Thoracic aorta (tissue), 2 donors: Measurements from ENCODE around the gene SPATA13. TPM values are rescaled to one million over a fixed set of nuclear protein-coding genes. Genes with fewer than 3 reads are reported as not detected.

Experiments used
- ATAC-seq: fragments of 150-250 bp; one replicate; pipeline ENCODE4 v1.8.0; 2017; ENCODE audit warnings: low read depth; ENCODE audit not compliant: insufficient number of reproducible peaks, low FRiP score
- DNase-seq: peaks from one replicate; pipeline ENCODE4 v3.0.0-alpha.2; 2020; ENCODE audit warnings: low spot score
- H3K27ac ChIP-seq, 2 donors: fragments of 200-600 bp; sonication (generic); 1 replicate in 1 of 2; 2 replicates in 1 of 2; pipeline ENCODE4 v1.5.1; 2016; ENCODE audit warnings: mild to moderate bottlenecking in 2 of 2, moderate library complexity in 2 of 2
- H3K27me3 ChIP-seq: fragments of 200-600 bp; sonication (generic); replicated peaks from 2 replicates; pipeline ENCODE4 v1.6.0; 2016; ENCODE audit warnings: mild to moderate bottlenecking; ENCODE audit not compliant: insufficient read depth
- H3K36me3 ChIP-seq: fragments of 200-600 bp; sonication (generic); one replicate; pipeline ENCODE4 v1.5.1; 2016
- H3K4me1 ChIP-seq, 2 donors: fragments of 200-600 bp; sonication (generic); 1 replicate in 1 of 2; 2 replicates in 1 of 2; pipeline versions ENCODE4 v1.5.1 to v1.6.0; 2016; ENCODE audit warnings: low read depth in 2 of 2, mild to moderate bottlenecking in 1 of 2; ENCODE audit not compliant: control insufficient read depth in 1 of 2
- H3K4me3 ChIP-seq: fragments of 200-600 bp; sonication (generic); 2 replicates; pipeline ENCODE4 v1.5.1; 2016; ENCODE audit warnings: mild to moderate bottlenecking
- H3K9me3 ChIP-seq: fragments of 200-600 bp; sonication (generic); 2 replicates; pipeline ENCODE4 v1.5.1; 2016
- total RNA-seq, 2 donors: library from RNA; depleted of rRNA; stranded (reverse); fragments of >200 nt; gene quantifications; one replicate each; pipeline versions ENCODE4 v1.1.0 to v1.2.3, GENCODE V29; 2016
- TF ChIP-seq, protein P1 (sequence below): fragments of 200-600 bp; sonication (generic); IDR thresholded peaks from one replicate; pipeline ENCODE4 v1.5.1; 2019; ENCODE audit warnings: antibody characterized with exemption

The SPATA13 gene
- total RNA-seq, 2 donors from 2014 or later: 14.5 to 33.4 TPM

DNA sequence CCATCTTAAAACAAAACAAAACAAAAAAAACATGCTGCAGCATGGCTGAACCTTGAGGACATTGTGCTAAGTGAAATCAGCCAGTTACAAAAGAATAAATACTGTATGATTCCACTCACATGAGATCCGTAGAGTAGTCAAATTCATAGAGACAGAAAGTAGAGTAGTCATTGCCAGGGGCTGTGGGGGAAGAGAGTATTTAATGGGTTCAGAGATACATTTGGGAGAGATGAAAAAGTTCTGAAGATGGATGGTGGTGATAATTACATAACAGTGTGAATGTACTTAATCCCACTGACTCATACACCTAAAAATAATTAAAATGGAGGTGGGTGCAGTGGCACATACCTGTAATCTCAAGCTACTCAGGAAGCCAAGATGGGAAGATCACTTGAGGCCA is 76.8 kb downstream of the SPATA13 start:
- Histone ChIP-seq H3K9me3 (no peaks in the 10 kb centered on the region), H3K4me1 (no peaks in the 10 kb centered on the region), H3K27me3 (no peaks in the 10 kb centered on the region), H3K4me3 (no peak overlapping the region), H3K36me3 (no peaks in the 10 kb centered on the region), H3K27ac (no peak overlapping the region)
- ATAC-seq: no peak
- TF ChIP-seq, protein P1, sequence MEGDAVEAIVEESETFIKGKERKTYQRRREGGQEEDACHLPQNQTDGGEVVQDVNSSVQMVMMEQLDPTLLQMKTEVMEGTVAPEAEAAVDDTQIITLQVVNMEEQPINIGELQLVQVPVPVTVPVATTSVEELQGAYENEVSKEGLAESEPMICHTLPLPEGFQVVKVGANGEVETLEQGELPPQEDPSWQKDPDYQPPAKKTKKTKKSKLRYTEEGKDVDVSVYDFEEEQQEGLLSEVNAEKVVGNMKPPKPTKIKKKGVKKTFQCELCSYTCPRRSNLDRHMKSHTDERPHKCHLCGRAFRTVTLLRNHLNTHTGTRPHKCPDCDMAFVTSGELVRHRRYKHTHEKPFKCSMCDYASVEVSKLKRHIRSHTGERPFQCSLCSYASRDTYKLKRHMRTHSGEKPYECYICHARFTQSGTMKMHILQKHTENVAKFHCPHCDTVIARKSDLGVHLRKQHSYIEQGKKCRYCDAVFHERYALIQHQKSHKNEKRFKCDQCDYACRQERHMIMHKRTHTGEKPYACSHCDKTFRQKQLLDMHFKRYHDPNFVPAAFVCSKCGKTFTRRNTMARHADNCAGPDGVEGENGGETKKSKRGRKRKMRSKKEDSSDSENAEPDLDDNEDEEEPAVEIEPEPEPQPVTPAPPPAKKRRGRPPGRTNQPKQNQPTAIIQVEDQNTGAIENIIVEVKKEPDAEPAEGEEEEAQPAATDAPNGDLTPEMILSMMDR: no peak
- DNase-seq: no peak

GRCh38 chr13:24241336-24241735 is 80.8 kb downstream of the SPATA13 start:
- DNase-seq (no peak), ATAC-seq (no peak)
- no peak overlapping the region for H3K4me3 ChIP-seq
- H3K4me1 ChIP-seq: no peaks in the 10 kb centered on the region
- TF ChIP-seq, protein P1: no peak
- H3K9me3 ChIP-seq: no peaks in the 10 kb centered on the region
- H3K27ac ChIP-seq: no peak overlapping the region
- no peaks in the 10 kb centered on the region for H3K27me3 ChIP-seq
- no peaks in the 10 kb centered on the region for H3K36me3 ChIP-seq

DNA sequence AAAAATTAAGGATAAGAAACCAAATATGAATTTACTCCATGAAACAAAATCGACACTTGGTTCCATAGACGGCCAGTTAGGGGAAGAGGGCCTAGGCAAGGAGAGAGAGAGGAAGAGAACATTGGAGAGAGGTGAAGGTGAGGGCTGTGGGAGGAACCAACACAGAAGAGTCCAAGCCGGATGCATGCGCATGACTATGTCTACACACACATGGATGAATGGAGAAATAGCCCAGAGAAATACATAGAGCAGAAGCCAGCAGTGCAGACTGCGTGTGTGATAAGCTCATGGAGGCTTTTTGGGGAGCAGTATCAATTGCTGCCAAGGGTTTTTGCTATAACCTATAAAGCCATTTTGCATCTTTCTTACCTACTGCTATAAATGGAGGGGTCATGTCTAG is 81.6 kb downstream of the SPATA13 start:
- TF ChIP-seq, protein P1: no peak

DNA sequence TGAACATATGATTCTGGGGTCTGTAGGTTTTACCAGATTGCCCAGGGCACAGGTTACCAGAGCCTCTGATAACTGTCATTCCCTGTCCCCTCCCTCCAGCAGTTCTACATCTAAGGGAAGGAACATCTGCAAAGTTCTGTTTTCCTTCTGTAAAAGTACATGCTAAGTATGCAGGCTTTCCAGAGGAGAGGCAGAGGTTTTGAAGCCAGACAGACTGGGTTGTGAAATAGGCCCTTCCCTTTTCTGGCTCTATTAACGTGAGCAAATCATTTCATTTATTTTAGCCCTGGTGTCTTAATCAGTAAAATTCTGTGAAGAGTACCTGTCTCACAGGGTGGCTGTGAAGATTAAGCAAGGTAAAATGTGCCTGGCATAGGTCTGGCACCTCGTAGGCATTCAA is 82.8 kb downstream of the SPATA13 start:
- DNase-seq (no peak), ATAC-seq (no peak)
- no peaks in the 10 kb centered on the region for H3K9me3 ChIP-seq
- no peak overlapping the region for H3K4me3 ChIP-seq
- no peak overlapping the region for H3K27ac ChIP-seq
- TF ChIP-seq, protein P1: no peak
- no peaks in the 10 kb centered on the region for H3K27me3 ChIP-seq
- H3K4me1 ChIP-seq: no peaks in the 10 kb centered on the region
- no peaks in the 10 kb centered on the region for H3K36me3 ChIP-seq

More for the DNA sequence above, 81.6 kb downstream of the SPATA13 start:
- Histone ChIP-seq H3K27me3 (no peaks in the 10 kb centered on the region), H3K4me3 (no peak overlapping the region), H3K27ac (no peak overlapping the region), H3K4me1 (no peaks in the 10 kb centered on the region), H3K9me3 (no peaks in the 10 kb centered on the region), H3K36me3 (no peaks in the 10 kb centered on the region)
- ATAC-seq: no peak
- DNase-seq: no peak

DNA sequence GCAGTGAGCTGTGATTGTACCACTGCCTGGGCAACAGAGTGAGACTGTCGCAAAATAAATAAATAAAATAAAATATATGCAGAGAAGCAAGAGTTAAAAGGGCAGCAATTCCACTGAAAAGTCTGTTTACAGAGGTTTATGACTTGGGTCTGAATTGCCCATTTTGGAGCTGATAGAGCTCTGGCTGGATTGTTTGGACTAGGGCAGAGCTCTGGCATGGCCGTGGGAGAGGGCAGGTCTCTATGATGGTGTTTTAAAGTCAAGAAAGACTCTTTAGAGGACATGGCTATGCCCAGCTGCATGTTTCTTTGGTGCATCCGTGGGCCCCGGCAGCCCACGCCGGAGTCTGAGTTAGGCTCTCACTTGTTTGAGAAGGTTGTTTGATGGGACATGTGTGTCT is 84.3 kb downstream of the SPATA13 start:
- Histone ChIP-seq H3K9me3 (no peaks in the 10 kb centered on the region), H3K27ac (no peak overlapping the region), H3K36me3 (no peaks in the 10 kb centered on the region), H3K27me3 (no peaks in the 10 kb centered on the region), H3K4me1 (no peaks in the 10 kb centered on the region), H3K4me3 (no peak overlapping the region)
- TF ChIP-seq, protein P1: no peak
- no peak for DNase-seq
- ATAC-seq: no peak
